Testis (tissue), 3 donors: ENCODE data around the gene ERCC6L. TPM values are rescaled to one million over a fixed set of nuclear protein-coding genes. Genes with fewer than 3 reads are reported as not detected.
"Not testable (repeated sequence)": the region's sequence is repeated elsewhere in the genome, so short reads cannot be mapped to it uniquely, and the experiment has no call there.

ENCODE experiments used
- DNase-seq: peaks from one replicate; pipeline ENCODE4 v3.0.0-alpha.2; 2019
- H3K27ac ChIP-seq, 2 donors: fragments of 200-600 bp; sonication (generic); one replicate each; pipeline ENCODE4 v1.5.1; 2019
- H3K27me3 ChIP-seq: fragments of 200-600 bp; sonication (generic); one replicate; pipeline ENCODE4 v1.5.1; 2019
- H3K36me3 ChIP-seq: fragments of 200-600 bp; sonication (generic); one replicate; pipeline ENCODE4 v1.5.1; 2017; ENCODE audit warnings: low read depth; ENCODE audit errors: missing control alignments
- H3K4me1 ChIP-seq: fragments of 200-600 bp; sonication (generic); one replicate; pipeline ENCODE4 v1.5.1; 2019
- H3K4me3 ChIP-seq, 2 donors: fragments of 200-600 bp; sonication (generic); one replicate each; pipeline ENCODE4 v1.5.1; 2017 to 2019
- H3K9me3 ChIP-seq: fragments of 200-600 bp; sonication (generic); one replicate; pipeline ENCODE4 v1.5.1; 2017
- POLR2A ChIP-seq: fragments of 450-650 bp; IDR thresholded peaks from one replicate; pipeline ENCODE4 v1.6.1; 2017; ENCODE audit warnings: antibody characterized with exemption, mild to moderate bottlenecking, moderate library complexity
- WGBS, 2 donors: methylation state at CpG; one replicate each; pipeline ENCODE4 v1.1.5; 2018; 5-methylcytosine and 5-hydroxymethylcytosine counted together
- intact Hi-C: fragments of 100-400 bp; cut with DNase I; formaldehyde crosslinking; loops from one replicate; pipeline ENCODE4 v1.15.1; 2023; ENCODE audit warnings: low total_unique reads
- polyA plus RNA-seq: library from polyadenylated mRNA; stranded (reverse); fragments of 350-450 nt; fragmentation: Illumina TruSeq; extraction: RNeasy Lipid Tissue Mini Kit (QIAGEN cat#74804); gene quantifications from one replicate; pipeline ENCODE4 v1.2.3, GENCODE V29; 2014; ENCODE audit warnings: low read depth, low replicate concordance; ENCODE audit not compliant: insufficient read depth
- total RNA-seq, 2 donors: library from RNA; depleted of rRNA; stranded (reverse); fragments of >200 nt; gene quantifications; one replicate each; pipeline ENCODE4 v1.2.3, GENCODE V29; 2016
- TF ChIP-seq, protein P1 (sequence below), 3 experiments: fragments of 450-650 bp in 2 of 3; fragments of 200-600 bp in 1 of 3; sonication (generic) in 1 of 3; IDR thresholded peaks; one replicate each; pipeline ENCODE4 v1.5.1; 2016 to 2019; ENCODE audit warnings: antibody characterized with exemption in 3 of 3, mild to moderate bottlenecking in 2 of 3, moderate library complexity in 1 of 3

ERCC6L gene
- total and polyA plus RNA-seq, 3 donors from 2014 or later, result 0.74 to 1.6 (median 1.0) TPM

DNA sequence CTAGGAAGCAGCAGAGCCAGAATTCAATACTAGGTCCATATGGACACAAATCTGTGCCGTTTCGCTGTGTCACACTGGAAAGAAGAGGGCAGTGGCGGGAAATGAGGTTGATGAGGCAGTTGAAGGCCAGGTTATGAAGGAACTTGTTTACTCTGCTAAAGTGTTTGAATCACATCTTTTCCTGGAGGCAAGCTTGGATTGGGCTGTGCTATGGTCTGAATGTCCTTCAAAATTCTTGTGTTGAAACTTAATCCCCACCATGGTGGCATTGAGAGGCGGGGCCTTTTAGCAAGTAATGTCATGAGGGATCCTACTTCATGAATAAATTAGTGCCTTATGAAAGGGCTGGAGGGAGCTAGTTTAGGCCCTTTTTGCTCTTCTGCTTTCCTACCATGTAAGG is 2.1 kb upstream of the ERCC6L start:
- Histone ChIP-seq H3K9me3 (no peaks in the 10 kb centered on the region), H3K36me3 (no peaks in the 10 kb centered on the region), H3K27ac (no peak overlapping the region), H3K4me1 (no peaks in the 10 kb centered on the region), H3K27me3 (no peaks in the 10 kb centered on the region), H3K4me3 (no peak overlapping the region)
- 83 to 90% methylated on average over 4 of the region's 4 CpGs for WGBS, 2 donors
- intact Hi-C loops, result no loop called here
- DNase-seq, result no peak
- TF ChIP-seq POLR2A, result no peak
- TF ChIP-seq, protein P1, sequence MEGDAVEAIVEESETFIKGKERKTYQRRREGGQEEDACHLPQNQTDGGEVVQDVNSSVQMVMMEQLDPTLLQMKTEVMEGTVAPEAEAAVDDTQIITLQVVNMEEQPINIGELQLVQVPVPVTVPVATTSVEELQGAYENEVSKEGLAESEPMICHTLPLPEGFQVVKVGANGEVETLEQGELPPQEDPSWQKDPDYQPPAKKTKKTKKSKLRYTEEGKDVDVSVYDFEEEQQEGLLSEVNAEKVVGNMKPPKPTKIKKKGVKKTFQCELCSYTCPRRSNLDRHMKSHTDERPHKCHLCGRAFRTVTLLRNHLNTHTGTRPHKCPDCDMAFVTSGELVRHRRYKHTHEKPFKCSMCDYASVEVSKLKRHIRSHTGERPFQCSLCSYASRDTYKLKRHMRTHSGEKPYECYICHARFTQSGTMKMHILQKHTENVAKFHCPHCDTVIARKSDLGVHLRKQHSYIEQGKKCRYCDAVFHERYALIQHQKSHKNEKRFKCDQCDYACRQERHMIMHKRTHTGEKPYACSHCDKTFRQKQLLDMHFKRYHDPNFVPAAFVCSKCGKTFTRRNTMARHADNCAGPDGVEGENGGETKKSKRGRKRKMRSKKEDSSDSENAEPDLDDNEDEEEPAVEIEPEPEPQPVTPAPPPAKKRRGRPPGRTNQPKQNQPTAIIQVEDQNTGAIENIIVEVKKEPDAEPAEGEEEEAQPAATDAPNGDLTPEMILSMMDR (IDR thresholded peaks at IDR 0.05), result no peak

DNA sequence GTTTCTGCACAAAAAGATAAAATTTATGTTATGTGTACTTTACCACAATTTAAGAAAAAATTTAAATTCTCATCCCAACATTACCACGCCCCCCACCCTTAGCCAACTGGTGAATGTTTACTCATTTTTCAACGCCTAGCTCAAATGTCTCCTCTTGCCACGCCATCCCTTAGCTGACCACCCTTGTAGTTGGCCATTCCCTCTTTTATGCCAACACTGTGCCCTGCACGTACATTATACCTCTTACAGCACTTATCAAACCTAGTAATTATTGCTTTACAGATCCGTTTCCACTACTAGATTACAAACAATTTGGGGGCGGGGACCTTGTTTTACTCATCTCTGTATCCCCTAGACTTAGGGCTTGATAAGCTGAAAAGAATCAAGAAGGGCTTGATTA is 644 bp downstream of the ERCC6L start:
- Histone ChIP-seq H3K4me1 (no peaks in the 10 kb centered on the region), H3K36me3 (no peaks in the 10 kb centered on the region), H3K4me3 (peak overlapping the region in 1 of 2 donors; percentile 34), H3K27me3 (no peaks in the 10 kb centered on the region), H3K9me3 (no peaks in the 10 kb centered on the region), H3K27ac (no peak overlapping the region)
- intact Hi-C loops, result no loop called here
- 7 to 15% methylated on average over 6 of the region's 6 CpGs for WGBS, 2 donors
- TF ChIP-seq POLR2A, result no peak
- TF ChIP-seq, protein P1 (IDR thresholded peaks at IDR 0.05), result no peak
- no peak for DNase-seq

DNA sequence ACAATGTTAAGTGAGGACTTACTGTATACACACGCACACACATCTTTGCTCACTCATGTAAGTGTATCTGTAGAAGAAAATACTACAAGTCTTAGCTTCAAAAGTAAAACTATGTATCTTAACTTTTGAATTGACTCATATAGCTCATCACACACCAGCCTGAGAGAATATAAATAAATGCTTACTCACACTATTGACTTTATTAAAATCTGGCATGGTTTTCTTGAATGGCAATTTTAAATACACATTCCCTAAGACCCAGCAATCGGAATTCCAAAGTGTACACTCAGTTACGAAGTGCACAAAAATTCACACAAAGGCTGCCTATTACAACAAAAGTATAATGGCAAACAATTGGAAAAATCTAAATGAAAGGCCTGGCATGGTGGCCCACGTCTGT is 2.0 kb downstream of the ERCC6L start:
- Histone ChIP-seq H3K4me3 (no peak overlapping the region), H3K9me3 (no peaks in the 10 kb centered on the region), H3K27me3 (no peaks in the 10 kb centered on the region), H3K36me3 (no peaks in the 10 kb centered on the region), H3K27ac (no peak overlapping the region), H3K4me1 (no peaks in the 10 kb centered on the region)
- DNase-seq, result no peak
- intact Hi-C loops, result no loop called here
- 78 to 86% methylated on average over 4 of the region's 4 CpGs for WGBS, 2 donors
- no peak for TF ChIP-seq POLR2A
- TF ChIP-seq, protein P1 (IDR thresholded peaks at IDR 0.05), result no peak

DNA sequence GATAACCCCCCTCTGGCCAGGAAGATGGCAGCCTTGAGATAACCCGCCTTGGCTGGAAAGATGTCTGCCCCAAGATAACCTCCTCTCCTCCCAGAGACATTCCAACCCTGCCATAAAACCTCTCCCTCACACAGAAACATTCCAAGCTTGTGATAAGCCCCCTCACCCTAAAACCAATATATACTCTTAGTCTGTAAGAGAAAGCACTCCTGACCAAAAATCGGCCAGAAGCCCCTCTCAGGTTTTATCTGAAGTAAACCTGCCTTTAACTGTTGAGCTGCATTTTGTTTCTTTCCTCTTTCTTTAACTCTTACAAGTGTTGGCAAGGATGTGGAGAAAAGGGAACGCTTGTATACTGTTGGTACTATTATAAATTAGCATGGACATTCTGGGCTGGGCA is 8.5 kb downstream of the ERCC6L start:
- no peaks in the 10 kb centered on the region for H3K9me3 ChIP-seq
- no peak for DNase-seq

DNA sequence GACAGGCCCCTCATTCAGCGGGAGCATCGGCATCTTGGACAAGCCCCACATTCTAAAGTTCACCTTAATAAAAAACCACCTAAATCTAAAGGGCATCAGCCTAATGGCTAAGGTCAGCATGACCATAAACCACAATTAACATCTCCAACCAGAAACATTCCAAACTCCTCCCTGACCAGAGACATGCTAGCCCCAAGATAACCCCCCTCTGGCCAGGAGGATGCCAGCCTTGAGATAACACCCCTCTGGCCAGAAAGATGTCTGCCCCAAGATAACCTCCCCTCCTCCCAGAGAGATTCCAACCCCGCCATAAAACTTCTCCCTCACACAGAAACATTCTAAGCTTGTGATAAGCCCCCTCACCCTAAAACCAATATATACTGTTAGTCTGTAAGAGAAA is 18.5 kb downstream of the ERCC6L start:
- H3K27ac ChIP-seq, H3K36me3 ChIP-seq, H3K9me3 ChIP-seq, H3K4me3 ChIP-seq, H3K27me3 ChIP-seq, H3K4me1 ChIP-seq, DNase-seq, intact Hi-C loops: not testable (repeated sequence)
- WGBS, 2 donors, result 92 to 95% methylated on average over 3 of the region's 3 CpGs

More for the DNA sequence above, 8.5 kb downstream of the ERCC6L start:
- no peaks in the 10 kb centered on the region for H3K27me3 ChIP-seq
- no peaks in the 10 kb centered on the region for H3K4me1 ChIP-seq
- intact Hi-C loops, result no loop called here
- H3K27ac ChIP-seq, result no peak overlapping the region
- H3K36me3 ChIP-seq, result no peaks in the 10 kb centered on the region
- H3K4me3 ChIP-seq, result no peak overlapping the region
- TF ChIP-seq, protein P1 (IDR thresholded peaks at IDR 0.05), result no peak
- TF ChIP-seq POLR2A, result no peak
- WGBS, 2 donors, result 88 to 100% methylated on average over 2 to 3 of the region's 3 CpGs
